Activated CD4-positive, alpha-beta T cell treated with anti-CD3 and anti-CD28 coated beads, Interleukin-2, amount 10 ng/mL, durations not matched to agents 7 days and 5 days (primary cell): ENCODE data around the gene KRT24. TPM values are rescaled to one million over a fixed set of nuclear protein-coding genes. Genes with fewer than 3 reads are reported as not detected.
A peak's percentile ranks its signal among the peaks of the same experiment; 100 is the strongest.

Experiments
- CTCF ChIA-PET: fragments of 350-600 bp; sonication (Branson Sonifier 250); formaldehyde crosslinking; loops from one replicate; lab custom pipeline; 2021; ENCODE audit warnings: antibody characterized with exemption; lab: Charles Lee
- POLR2A ChIA-PET: fragments of 350-600 bp; sonication (Branson Sonifier 250); formaldehyde crosslinking; loops from one replicate; lab custom pipeline; 2021; ENCODE audit warnings: antibody characterized with exemption; lab: Charles Lee
- DNase-seq: peaks from one replicate; pipeline ENCODE4 v3.0.0-alpha.2; 2020
- H3K27ac Mint-ChIP-seq: one replicate; pipeline ENCODE4 v1.8.0; 2021; ENCODE audit warnings: mild to moderate bottlenecking, moderate library complexity, mixed read lengths
- H3K27me3 Mint-ChIP-seq: one replicate; pipeline ENCODE4 v1.8.0; 2021; ENCODE audit warnings: mixed read lengths
- H3K36me3 Mint-ChIP-seq: one replicate; pipeline ENCODE4 v1.8.0; 2021; ENCODE audit warnings: low read depth, mixed read lengths
- H3K4me1 Mint-ChIP-seq: one replicate; pipeline ENCODE4 v1.8.0; 2021; ENCODE audit warnings: mixed read lengths
- H3K4me3 Mint-ChIP-seq: one replicate; pipeline ENCODE4 v1.8.0; 2021; ENCODE audit warnings: mild to moderate bottlenecking, moderate library complexity, mixed read lengths
- H3K9me3 Mint-ChIP-seq: one replicate; pipeline ENCODE4 v1.8.0; 2021; ENCODE audit warnings: mixed read lengths
- total RNA-seq, 2 experiments: library from RNA; stranded (reverse); gene quantifications; one replicate each; pipeline ENCODE4 v1.2.3, GENCODE V29; 2021

The KRT24 gene
- total RNA-seq, 2 experiments from 2014 or later, result not detected

GRCh38 chr17:40648384-40648968 is 55.1 kb downstream of the KRT24 start:
- peaks cover 40% of the 10 kb centered on the region for H3K4me1 Mint-ChIP-seq
- H3K36me3 Mint-ChIP-seq, result peaks cover 22% of the 10 kb centered on the region
- no peaks in the 10 kb centered on the region for H3K9me3 Mint-ChIP-seq
- no peaks in the 10 kb centered on the region for H3K27me3 Mint-ChIP-seq
- POLR2A ChIA-PET, result interaction anchor here (1.2 kb wide), 1 partner anchor 29 kb away, joined by 4 read pairs; no protein-coding TSS in a partner anchor
- H3K27ac Mint-ChIP-seq, result peak overlapping the region; percentile 99
- no peak for DNase-seq
- H3K4me3 Mint-ChIP-seq, result peak overlapping the region; percentile 95
- CTCF ChIA-PET, result interaction anchor here (1.0 to 2.6 kb wide), 5 partner anchors 19 to 1017 kb away, joined by 3 to 7 read pairs (median 3); no protein-coding TSS in a partner anchor

Other genes with a start within 250 kb of the KRT24 start
- 1 to 10 TPM; 3.5 to 3.7 TPM for gene TNS4, start 202.1 kb downstream of the KRT24 start, total RNA-seq
- gene CCR7, start 138.3 kb downstream of the KRT24 start, total RNA-seq, result 100 to 1,000 TPM; 281 to 323 TPM
- 100 to 1,000 TPM; 110 to 117 TPM for gene SMARCE1, start 55.9 kb downstream of the KRT24 start, total RNA-seq
- gene KRT222, start 38.6 kb downstream of the KRT24 start, total RNA-seq, result not detected
- not detected for gene KRT25, start 51.6 kb upstream of the KRT24 start, total RNA-seq
- gene KRT26, start 68.4 kb upstream of the KRT24 start, total RNA-seq, result not detected
- not detected for gene KRT27, start 78.8 kb upstream of the KRT24 start, total RNA-seq
- not detected for gene KRT28, start 96.2 kb upstream of the KRT24 start, total RNA-seq
- 10 to 100 TPM; 21.0 to 22.9 TPM for gene KRT10, start 118.9 kb upstream of the KRT24 start, total RNA-seq
- gene KRT12, start 163.5 kb upstream of the KRT24 start, total RNA-seq, result not detected
- gene KRT20, start 181.5 kb upstream of the KRT24 start, total RNA-seq, result not detected
- not detected for gene KRT23, start 233.9 kb upstream of the KRT24 start, total RNA-seq